NK-92 (cell line): Measurements from ENCODE around the gene TRRAP.

ENCODE experiments used
- DNase-seq: peaks from one replicate; lab custom pipeline; 2025; ENCODE audit not compliant: unreplicated experiment; lab: John Stamatoyannopoulos, UW

The TRRAP gene

DNA sequence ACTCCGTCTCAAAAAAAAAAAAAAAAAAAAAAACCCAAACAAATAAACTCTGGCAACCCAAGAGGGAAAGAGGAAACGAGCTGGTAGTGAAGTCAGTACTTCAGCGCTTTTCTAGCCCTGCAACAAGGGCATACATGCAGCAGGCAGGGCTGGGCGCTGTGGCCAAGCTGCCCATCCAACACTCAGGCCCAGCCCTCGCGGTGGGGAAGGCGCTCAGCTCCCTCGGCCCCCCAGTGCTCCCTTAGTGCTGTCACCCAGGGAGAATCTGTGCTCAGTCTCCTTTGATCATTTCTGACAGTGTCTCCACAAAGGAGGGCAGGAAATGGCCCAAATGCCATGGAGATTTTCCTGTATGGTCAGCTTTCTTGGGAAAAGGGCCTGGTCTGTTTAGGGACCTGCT is 168.4 kb downstream of the TRRAP start:
- DNase-seq = no peak

DNA sequence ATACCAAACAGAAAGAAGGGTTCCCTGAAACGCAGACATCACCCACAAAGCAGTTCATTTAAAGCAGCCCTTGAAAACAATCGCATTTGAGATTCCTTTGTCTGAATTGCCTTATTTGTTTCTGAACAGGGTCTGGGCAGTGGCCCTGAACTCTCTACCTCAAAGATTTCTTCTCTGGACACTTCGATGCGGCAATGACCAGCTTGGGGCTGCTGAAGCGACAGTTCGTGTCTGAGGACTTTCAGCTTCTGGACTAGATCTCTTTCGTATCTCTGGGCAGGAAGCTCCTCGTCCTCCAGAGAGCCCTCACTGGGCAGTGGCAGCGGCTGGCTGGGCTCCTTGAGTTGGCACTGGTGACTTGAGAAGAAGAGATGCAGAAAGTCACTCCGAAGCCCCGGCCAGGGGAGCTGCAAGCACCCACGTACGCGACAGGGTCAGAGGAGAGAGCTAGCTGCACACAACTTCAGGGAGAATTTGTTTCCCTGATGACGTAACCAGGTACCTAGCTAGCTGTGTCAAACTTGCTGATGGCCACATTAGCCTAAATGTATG is 169.3 kb downstream of the TRRAP start:
- DNase-seq = no peak

DNA sequence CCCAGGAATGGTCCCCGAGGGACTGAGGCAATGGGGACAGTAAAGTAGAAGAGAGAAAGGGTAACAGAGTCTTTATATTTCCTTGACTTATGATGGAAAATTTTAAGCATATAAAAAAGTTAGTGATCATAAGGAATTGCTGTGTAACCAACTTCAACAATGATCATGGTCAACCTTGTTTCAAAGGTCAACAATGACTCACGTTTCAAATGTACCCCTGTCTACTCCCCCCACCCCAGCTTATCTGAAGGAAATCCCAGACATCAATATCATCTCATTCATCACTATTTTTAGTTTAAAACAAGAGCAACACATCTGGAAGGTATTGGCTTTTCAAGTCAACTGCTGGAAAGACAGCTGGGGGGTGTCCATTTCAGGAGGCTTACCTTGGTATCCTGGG is 172.6 kb downstream of the TRRAP start:
- no peak for DNase-seq

DNA sequence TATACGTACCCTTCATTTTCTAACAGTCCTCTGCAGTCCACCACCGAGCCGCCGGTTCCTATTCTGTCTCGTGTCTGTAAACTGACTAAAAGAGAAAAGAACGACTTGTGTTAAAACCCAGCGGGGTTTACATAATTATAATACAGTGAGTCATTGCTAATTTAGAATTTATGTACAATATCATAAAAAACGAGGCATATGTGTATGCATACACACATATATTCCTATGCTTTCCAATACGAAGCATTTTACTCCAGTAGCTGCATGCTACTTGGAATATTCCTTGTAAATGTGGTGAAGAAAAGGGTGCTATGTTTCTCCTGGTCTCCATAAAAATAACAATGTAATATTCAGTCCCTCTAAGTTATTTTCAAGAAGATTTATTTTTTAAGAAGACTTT is 176.4 kb downstream of the TRRAP start:
- DNase-seq = no peak

DNA sequence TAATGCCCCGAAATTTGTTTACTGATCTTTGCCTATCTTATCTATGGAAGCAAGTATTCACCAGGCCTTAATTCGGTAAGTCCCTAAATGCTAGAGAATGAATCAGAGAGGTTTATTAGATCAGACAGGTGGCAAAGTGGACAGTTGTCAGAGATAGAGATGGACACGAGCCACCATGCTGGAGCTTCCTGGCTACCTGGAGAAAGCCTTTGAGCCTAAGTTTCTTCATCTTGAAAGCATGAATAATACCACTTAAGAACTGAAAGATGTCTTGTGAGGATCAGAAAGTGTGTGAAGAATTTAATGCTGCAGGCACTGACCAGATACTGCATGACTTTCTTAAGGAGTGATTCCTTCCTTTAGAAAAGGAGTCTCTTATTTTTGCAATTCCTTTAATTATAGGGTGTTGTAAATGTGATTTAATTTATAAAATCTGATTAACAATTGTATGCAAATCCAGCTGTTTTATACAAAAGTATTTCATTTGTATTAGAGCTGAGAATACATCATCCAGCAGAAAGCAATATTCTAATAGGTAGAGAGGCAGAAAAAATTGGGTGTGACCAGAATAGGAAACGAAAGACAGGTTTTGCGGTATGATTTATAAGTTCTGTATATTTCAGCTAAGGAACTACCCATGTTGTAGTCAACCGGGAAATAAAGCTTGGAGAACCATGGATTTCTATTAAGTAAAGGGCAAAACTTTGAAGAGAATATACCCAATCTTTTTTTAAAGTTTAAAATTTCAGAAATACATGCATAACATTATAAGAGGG is 182.9 kb downstream of the TRRAP start:
- no peak for DNase-seq
